SK-MEL-5 (cell line): ENCODE results near the gene RSPH9. TPM values are rescaled to one million over a fixed set of nuclear protein-coding genes. Genes with fewer than 3 reads are reported as not detected.
"Not testable (repeated sequence)": the region's sequence is repeated elsewhere in the genome, so short reads cannot be mapped to it uniquely, and the experiment has no call there.

Experiments
- DNase-seq: peaks from one replicate; pipeline ENCODE4 v3.0.0-alpha.2; 2016; ENCODE audit warnings: low read depth, low spot score
- in situ Hi-C: cut with HindIII; loops from 2 replicates; pipeline ENCODE4 v1.10.0; 2016; ENCODE audit warnings: low sequenced_read_pairs, high pct_unique_total_duplicates, low pct_unique_long_range_greater_than_20kb
- total RNA-seq: library from RNA; depleted of rRNA; stranded (reverse); fragments of >200 nt; shearing (Covaris generic); gene quantifications from 2 replicates; pipeline ENCODE4 v1.2.3, GENCODE V29; 2014

RSPH9 gene
- total RNA-seq, 1 experiment from 2014 or later = 1.1 TPM

DNA sequence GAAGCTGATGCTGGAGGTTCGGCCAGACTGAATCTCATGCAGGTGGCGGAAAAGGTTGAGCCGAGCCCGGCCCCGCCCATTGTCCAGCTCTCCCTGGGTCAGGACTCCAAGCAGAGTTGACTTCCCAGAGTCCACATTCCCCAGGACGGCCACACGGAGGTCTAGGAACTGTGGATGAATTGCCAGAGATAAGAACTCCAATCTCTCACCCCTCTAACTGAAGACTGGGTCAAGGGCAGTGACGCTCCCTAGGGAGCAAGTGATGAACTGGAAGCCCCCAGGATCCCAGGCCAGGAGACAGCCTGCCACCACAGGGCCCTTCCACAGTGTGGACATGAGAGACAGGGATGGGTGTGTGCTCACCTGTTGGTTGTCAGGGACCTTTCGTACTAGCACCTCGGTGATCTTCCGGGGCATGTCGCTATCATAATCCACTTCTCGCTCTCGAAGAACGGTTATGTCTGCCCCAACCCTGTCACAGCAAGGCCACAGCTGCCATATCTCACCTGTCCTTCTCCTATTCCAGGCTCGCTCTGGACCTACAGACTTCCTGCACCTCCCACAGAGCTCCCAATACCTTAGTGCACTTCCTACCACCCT, 19.3 kb upstream of the RSPH9 start:
- in situ Hi-C loops = no loop called here
- no peak for DNase-seq

DNA sequence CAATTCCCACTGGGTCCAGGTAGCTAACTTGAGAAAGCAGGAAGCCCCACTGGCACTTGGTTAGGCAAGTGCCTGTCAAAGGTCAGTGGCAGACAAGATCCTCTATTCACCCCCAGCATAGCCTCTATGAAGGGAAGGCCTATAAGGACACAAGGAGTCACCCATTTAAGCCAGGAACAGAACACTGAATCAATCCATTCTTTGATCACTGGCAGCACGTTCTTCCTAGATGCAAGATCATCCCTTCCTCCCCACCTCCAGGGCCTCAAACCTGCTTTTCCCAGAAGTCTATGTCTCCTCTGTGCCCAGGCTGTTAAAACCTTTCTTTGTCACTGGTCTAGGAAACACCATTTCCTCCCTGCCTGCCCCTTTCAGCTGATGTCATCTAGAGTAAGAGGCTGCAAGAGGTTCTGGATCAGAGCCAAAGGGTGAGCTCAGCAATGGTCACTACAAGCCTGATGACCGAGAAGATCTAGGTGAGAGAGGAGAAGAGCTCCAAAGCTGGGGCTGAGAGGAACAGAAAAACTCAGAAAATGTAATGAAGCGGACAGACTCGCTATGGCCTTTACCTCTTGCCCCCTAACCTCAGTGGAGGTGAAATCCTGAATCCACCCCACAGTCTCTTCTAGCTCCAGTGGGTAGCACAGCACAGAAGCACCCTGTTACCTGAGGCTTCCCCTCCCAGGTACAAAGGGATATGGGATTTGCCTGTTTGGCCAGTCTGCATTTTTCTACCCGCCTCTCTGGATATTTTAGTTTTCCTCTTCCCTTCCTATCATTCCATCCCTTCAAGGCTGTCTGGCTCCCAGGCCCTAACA, 17.6 kb upstream of the RSPH9 start:
- peak; percentile 96 for DNase-seq
- in situ Hi-C loops = no loop called here

DNA sequence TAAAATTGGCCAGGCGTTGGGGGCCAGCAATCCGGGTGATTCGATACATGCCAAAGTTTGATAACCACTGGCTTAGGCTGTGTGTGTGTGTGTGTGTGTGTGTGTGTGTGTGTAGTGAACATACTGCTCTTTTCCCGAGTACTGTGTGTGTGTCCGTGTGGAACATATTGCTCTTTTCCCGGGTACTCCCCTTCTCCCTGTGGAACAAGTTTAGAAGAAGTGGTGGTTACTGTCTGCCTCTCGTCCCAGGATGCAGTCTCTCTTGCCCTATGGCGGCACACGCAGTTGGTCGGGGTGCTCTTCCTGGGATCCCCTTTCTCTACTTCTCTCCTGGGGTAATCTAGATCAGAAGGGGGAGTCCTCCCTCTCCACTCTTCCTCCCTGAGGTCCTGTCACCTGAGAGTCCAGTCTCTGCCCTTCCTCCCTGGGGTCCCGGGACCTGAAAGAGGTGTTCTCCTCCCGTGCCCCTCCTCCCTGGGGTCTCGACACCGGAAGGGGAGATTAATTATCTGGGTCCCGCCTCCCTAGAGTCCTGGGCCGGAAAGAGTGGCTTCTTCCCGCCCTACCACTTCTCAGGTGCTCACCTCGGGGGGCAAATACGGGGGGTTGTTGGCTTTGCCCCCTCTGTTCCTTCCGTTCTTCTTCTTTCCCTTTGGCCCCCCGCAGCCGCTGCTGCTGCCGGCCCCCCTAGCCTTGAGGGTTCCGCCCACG, 16.3 kb upstream of the RSPH9 start:
- in situ Hi-C loops = no loop called here

GRCh38 chr6:43629104-43629504, 15.7 kb upstream of the RSPH9 start, which contains the start of gene GTPBP2:
Gene GTPBP2 (minus strand): TSS chr6:43629264. CDS start chr6:43629162, 102 bp downstream.
- DNase-seq = peak; percentile 98
- in situ Hi-C loops = no loop called here

More for the DNA sequence above, 16.3 kb upstream of the RSPH9 start:
- DNase-seq = peak; percentile 68

- DNase-seq = peak; percentile 98
- in situ Hi-C loops = no loop called here
Observed at GRCh38 chr6:43629505-43630300, 15.1 kb upstream of the RSPH9 start.

DNA sequence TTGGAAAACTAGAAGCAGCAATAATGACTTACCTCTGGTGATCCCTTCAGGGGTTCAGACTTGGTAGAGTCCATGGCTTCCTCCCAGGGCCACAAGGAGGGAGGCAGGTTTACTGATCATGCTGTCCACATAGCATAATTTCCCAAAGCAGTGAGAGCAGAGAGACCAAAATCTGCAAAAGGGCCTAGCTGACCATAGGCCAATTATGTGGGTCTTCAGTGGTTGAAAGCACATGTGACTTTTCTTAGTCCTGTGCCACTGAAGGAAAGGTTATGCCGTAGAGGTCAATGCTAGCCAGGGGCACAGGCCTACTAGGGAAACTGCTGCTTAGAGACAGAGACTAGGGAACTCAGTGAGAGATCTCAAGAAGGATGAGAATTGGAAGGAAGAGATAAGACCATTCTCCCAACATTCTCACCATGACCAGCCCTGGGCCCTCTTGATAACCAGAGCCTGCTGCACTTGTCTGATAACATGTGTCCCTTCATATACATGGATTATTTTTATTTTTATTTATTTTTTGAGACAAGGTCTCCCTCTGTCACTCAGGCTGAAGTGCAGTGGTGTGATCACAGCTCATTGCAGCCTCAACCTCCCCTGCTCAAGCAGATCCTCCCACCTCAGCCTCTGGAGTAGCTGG, 13.7 kb upstream of the RSPH9 start:
- in situ Hi-C loops = no loop called here
- peak; percentile 63 for DNase-seq

DNA sequence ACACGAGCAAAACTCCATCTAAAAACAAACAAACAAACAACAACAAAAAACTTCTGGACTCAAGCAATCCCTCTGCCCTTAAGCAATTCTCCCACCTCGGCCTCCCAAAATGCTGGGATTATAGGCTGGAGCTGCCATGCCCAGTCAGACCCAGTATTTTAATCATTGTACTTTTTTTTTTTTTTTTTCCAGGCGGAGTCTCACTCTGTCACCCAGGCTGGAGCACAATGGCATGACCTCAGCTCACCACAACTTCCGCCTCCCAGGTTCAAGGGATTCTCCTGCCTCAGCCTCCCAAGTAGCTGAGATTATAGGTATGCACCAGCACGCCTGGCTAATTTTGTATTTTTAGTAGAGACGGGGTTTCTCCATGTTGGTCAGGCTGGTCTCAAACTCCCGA, 11.8 kb upstream of the RSPH9 start:
- DNase-seq, in situ Hi-C loops: not testable (repeated sequence)

DNA sequence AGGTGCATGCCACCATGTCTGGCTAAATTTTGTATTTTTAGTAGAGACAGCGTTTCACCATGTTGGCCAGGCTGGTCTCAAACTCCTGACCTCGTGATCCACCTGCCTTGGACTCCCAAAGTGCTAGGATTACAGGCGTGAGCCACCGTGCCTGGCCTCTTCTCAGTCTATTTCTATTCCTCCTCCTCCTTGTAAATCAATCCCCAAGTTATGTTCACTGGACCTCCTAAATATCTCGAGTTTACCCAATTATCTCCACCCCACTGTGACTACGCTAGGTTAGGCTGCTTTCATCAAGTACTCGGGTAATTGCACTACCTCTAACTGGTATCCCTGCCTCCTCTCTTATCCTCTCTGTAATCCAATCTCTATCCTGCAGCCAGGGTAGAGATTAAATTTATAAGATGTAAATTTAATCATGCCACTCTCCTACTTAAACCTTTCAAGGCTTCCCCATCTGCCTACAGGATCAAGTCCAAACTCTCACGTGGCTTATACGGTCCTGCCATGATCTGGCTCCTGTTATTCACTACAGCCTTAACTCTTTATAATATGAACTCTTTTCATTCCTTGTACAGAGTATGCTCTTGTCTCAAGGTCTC, 10.0 kb upstream of the RSPH9 start:
- in situ Hi-C loops = no loop called here
- DNase-seq = no peak

GRCh38 chr6:43635387-43636307, 9.2 kb upstream of the RSPH9 start, which contains the start of gene MAD2L1BP:
Gene MAD2L1BP (plus strand): TSS chr6:43635840. CDS start chr6:43635876, 36 bp downstream.
- DNase-seq = peak; percentile 82

GRCh38 chr6:43636308-43636659, 8.6 kb upstream of the RSPH9 start:
- DNase-seq = no peak
- in situ Hi-C loops = no loop called here

More at GRCh38 chr6:43635387-43636307, 9.2 kb upstream of the RSPH9 start, which contains the start of gene MAD2L1BP:
- in situ Hi-C loops = no loop called here

DNA sequence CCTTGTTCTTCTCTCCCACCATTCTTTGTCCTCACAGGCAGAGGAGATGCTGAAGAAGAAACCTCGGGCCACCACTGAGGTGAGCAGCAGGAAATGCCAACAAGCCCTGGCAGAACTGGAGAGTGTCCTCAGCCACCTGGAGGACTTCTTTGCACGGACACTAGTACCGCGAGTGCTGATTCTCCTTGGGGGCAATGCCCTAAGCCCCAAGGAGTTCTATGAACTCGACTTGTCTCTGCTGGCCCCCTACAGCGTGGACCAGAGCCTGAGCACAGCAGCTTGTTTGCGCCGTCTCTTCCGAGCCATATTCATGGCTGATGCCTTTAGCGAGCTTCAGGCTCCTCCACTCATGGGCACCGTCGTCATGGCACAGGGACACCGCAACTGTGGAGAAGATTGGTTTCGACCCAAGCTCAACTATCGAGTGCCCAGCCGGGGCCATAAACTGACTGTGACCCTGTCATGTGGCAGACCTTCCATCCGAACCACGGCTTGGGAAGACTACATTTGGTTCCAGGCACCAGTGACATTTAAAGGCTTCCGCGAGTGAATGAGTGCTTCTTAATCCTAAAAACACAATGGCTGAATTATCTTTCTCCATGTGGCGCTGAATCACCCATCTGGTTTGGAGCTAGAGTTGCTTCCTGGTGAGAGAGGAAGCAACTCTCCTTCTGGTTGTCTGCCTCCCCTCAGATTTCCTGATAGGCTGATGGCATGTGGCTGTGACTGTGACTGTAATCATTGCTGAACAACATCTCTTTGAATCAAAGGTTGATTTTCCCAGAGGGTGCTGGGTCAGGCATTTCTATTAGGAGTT, 4.6 kb upstream of the RSPH9 start:
- in situ Hi-C loops = no loop called here

DNA sequence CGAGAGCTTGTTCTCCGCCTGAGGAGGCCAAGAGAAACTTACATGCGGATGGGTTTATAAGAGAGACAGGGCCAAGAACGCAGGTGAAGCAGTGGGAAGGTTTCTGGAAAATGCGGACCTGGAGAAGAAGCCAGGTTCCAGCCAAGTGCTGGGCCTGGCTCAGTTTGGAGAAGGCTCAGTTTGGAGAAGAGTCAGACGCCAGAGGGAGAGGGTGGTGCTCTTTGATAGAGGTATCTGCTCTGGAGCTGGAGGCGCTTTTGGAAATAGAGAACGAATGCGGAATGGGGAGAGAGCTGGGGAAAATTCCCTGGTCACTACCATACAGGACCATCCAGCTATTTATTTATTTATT, 753 bp downstream of the RSPH9 start:
- DNase-seq = no peak
- in situ Hi-C loops = no loop called here

More for the DNA sequence above, 4.6 kb upstream of the RSPH9 start:
- peak; percentile 98 for DNase-seq

DNA sequence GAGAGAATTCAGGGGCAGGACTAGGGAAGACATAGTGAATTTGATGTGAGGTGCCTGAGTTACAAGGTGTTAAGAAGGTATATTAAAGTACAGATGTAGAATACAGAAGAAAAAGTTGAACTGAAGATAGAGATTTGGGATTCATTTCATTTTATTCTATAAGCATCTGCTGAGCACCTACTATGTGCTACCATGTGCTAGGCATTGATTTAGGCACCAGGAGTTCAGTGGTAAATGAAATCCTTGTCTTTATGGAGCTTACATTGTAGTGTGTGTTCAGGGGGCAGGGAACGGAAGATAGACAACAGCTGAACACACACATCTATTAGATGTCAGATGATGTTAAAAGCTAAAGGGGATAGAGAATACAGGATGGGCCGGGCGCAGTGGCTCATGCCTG, 2.8 kb downstream of the RSPH9 start:
- DNase-seq = no peak
- in situ Hi-C loops = no loop called here

DNA sequence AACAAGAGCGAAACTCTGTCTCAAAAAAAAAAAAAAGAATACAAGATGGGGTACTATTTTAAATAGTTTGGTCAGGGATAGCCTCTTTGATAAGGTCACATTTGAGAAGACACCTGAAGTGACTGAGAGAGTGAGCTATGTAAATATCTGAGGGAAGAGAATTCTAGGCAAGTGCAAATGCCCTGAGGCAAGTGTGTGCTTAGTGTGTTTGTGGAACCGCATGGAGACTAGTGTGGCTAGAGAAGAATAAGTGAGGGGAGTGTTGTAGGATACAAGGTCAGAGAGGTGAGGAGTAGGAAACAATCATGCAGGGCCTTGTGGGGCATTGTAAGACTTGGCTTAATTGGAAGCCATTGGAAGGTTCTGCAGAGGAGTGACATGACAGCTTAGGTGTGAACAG, 3.4 kb downstream of the RSPH9 start:
- no peak for DNase-seq
- in situ Hi-C loops = no loop called here

GRCh38 chr6:43652822-43653221, 8.0 kb downstream of the RSPH9 start:
- DNase-seq, in situ Hi-C loops: not testable (repeated sequence)
